GM18868 (cell line): ENCODE measurements around the gene DNAJC13.

ENCODE experiments used
- ATAC-seq: cut with Tn5 transposase; IDR thresholded peaks from one replicate; pipeline ENCODE4 v1.9.1; 2021; ENCODE audit warnings: mild to moderate bottlenecking, moderate library complexity; ENCODE audit not compliant: unreplicated experiment

Gene DNAJC13

DNA sequence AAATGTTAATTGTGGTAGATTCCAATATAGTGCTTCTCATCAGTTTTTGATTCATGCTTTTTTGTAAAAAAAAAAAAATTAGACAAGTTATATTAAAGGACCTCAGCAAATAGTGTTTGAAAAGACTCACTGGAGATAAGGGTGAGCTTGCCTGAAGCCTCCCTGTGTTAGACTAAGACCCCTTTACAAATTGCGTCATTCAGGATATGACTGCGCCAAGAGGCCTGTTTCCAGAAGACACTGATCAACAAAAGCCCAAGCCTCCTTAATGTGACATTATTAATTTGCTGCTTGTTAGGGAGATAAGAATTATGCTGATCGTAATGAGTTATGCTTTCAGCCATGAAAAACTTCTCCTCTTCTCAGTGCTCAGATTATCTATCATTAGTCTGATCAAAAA is 13.0 kb upstream of the DNAJC13 start:
- no peak for ATAC-seq

DNA sequence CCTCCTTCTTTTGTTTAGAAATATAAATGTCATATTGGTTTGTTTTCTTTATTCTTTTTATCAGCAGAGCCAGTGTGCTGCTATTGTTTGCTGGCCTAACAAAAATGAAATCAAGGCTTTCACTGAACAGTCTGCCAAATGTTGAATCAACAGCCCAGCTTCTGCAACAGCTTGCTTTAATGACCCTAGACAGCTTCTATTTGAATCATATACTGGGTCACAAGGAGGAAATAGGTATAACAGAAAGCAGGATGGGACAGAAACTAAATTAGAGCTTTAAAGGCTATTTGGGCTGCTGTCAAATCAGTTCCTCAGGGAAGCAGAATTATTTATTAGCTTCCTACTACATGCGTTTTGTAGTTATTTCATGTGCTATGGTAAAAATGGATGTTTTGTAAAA is 12.1 kb upstream of the DNAJC13 start:
- peak; percentile 58 for ATAC-seq

- ATAC-seq = peak; percentile 78
Measured at GRCh38 chr3:132405609-132406299, 11.5 kb upstream of the DNAJC13 start.

DNA sequence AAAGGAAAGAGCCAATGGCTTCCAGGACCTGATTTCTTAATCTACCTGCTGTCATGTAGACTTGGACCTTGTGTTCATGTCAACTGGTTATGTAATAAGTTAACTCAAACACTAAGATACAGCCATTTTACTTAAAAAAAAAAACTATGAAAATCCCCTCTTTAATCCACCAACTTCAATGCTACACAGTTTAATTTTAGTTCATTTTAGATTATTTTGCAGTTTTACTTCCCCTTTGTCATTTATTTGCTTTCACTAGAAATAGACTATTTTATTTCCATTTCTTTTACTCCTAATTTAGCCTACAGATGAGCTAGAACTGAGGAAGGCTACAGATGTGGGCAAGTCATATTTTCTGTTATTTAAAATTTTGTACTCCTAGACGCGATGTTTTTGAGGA is 10.7 kb upstream of the DNAJC13 start:
- ATAC-seq = no peak

- no peak for ATAC-seq
Measured at GRCh38 chr3:132407025-132407424, 10.3 kb upstream of the DNAJC13 start.

DNA sequence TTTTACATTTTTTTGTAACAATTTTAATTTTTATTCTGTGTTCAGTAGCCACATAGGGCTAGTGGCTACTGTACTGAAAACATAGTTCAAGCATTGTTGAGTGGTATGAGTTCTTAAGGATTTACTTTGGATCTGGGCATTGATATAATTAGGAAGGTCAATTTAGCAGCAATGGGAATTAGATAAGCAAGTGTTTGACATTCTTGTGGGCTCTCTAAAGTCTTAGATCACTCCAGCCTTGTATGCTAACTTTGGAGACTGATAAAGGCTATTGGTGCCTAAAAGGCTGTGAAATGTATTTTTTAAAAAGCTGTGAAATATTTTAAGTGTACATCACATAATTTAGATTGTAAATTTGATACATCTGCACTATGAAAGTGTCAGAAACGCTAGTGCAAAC is 2.5 kb upstream of the DNAJC13 start:
- ATAC-seq = no peak

DNA sequence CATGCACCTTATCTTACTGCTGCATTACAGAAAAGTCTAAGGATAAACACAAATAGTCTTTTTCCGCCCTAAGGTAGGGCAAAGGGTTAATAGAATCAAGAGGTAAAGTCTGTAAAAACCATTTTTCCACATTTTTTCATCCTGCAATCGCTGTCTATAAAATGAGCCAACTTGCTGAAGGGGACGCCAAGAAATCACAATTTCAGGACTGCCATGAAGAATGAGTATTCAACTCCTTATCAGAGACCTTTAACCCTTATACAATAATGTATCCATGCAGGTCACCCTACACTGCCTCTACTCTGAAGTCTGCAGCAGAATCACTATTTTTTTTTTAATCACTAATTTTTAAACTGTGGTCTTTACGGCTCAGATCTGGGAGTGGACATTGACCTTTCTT is 1.1 kb upstream of the DNAJC13 start:
- no peak for ATAC-seq

- ATAC-seq = peak; percentile 38
Measured at GRCh38 chr3:132417695-132418411, 551 bp downstream of the DNAJC13 start.

- no peak for ATAC-seq
Measured at GRCh38 chr3:132418916-132419315, 1.6 kb downstream of the DNAJC13 start.

DNA sequence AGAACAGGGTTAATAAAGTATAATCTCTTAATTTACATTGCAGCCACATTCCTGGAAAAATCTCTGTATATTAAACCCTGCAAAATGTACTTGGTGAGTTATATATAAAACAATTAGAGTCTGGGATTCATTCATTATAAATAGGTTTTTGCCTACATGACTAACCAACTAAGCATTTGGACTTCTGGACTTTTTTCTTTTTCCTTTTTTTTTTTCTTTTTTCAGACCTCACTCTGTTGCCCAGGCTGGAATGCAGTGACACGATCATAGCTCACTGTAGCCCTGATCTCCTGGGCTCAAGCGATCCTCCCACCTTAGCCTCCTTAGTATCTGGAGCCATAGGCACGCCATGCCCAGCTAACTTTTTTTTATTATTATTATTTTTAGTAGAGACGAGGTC is 4.5 kb downstream of the DNAJC13 start:
- no peak for ATAC-seq

GRCh38 chr3:132422531-132422930 is 5.2 kb downstream of the DNAJC13 start:
- ATAC-seq = no peak

- ATAC-seq = no peak
Measured at GRCh38 chr3:132432639-132433038, 15.3 kb downstream of the DNAJC13 start.

- no peak for ATAC-seq
Measured at GRCh38 chr3:132433121-132433520, 15.8 kb downstream of the DNAJC13 start.

DNA sequence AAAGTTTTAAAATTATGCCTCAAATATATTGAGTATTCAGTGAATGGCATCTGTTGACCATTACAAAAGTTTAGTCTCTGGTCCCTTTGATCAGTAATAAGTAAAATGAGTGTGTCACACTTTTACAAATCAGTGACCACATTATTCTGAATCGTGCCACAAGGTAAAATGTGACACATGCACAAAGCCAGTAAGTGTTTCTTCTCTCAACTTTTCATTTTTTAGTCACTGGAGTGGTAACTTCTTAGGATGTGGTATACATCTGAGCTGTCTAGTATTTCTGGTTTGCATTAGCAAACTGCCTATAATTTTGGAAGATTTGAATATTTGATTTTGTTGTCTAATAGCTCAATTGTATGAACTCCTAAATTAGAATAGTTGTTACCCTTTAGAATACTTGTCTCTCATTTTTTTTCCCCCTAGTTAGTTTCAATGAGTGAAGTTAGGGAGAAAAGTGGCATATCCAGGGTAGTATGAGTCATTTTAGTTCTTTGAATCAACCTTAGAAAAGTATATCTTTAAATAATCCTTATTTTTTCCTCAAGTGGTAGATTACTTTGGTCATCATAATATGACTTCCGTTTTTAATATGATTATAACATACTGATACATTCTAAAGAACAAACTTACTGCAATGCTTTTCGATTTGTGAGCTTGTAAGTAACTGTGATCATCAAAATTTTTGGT is 18.1 kb downstream of the DNAJC13 start:
- ATAC-seq = no peak

- ATAC-seq = no peak
Measured at GRCh38 chr3:132435911-132436425, 18.7 kb downstream of the DNAJC13 start.

DNA sequence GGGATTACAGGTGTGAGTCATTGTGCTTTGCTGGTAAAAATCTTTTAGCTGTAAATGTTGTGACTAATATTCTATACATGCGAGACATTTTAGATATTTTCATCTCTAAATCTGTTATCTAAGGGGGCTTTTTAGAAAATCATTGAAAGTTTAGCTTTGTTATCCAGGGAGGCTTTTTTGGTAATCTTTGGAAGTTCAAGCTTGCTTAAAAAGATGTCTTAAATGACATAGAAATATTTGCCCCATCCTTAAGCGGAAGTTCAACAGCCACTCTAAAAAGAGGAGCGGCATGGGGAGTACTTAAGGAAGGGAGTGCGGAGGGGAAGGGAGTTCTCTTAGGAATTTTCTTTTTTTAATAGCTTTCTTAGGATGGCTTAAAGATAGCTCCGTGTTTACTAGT is 26.1 kb downstream of the DNAJC13 start:
- ATAC-seq = no peak

DNA sequence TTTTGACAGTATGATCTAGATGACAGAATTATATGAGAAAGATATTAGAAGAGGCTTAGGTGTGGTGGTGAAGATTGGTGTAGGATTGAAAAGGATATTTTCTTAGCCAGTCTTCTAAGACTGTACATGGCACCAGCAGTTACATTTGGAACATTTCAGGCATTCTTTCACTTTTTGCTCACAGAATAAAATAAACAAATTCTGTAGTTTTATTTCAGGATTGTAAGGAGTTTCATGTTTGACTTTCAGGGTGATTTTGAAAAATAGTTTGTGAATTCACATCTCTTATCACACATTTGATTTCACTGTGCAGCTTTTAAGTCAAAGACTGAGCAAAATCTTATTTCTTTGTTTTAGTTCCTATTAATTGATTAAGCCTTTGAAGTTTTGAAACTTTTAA is 27.1 kb downstream of the DNAJC13 start:
- ATAC-seq = no peak

- ATAC-seq = no peak
Measured at GRCh38 chr3:132445817-132446216, 28.5 kb downstream of the DNAJC13 start.

DNA sequence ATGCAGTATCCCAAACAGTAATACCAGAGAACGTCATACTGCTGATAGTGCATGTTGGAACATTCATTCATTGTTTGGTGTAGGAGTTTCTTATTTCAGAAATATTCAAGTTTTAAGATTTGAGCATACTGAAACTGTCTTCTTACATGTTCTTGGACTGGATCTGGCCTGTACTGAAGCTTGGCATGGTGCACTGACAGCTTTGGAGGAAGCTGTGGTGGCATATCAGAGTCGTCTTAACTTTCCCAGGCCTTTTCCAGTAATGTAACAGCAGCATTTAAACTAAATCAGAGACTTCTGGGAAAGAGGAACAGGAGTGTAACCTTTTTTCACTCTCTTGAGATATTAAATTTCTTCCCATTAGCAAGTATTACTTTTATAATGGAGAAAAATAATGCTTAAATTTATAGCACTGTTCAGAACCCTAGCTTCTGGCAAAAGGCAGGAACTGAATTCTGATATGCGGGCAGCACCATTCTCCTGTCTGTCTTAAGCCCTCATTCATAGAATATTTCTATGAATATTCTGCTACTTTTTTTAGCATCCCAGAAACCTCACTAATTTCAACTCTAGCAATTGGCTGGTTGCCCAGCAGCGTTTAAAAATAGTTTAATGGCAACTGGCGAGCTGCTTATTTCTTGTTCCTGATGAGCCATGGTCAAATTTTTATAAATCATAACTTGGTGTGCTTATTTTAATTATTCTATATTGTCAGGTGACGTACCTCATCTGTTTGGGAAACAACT is 31.1 kb downstream of the DNAJC13 start:
- ATAC-seq = peak; percentile 51

DNA sequence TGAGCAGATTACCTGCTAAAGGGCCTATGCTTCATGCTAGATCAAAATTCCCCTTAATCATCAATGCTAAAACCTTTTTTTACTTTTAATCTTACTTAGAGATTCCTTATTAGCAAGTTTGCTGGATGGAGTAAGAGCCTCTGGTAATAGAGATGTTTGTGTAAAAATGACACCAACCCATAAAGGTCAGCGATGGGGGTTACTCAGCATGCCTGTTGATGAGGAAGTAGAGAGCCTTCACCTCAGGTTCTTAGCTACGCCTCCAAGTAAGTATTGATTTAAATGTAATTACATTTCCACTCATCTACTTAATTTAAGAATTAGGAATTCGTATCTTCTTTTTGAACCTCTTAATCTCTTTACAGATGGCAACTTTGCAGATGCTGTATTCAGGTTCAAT is 38.8 kb downstream of the DNAJC13 start:
- ATAC-seq = no peak

- ATAC-seq = no peak
Measured at GRCh38 chr3:132456571-132456970, 39.3 kb downstream of the DNAJC13 start.
